HG03575 (cell line): ENCODE measurements around the gene LBP.
"Not testable (repeated sequence)": the region's sequence is repeated elsewhere in the genome, so short reads cannot be mapped to it uniquely, and the experiment has no call there.

Experiments used
- ATAC-seq: cut with Tn5 transposase; IDR thresholded peaks from one replicate; pipeline ENCODE4 v1.9.1; 2021; ENCODE audit not compliant: unreplicated experiment, insufficient number of reproducible peaks, low FRiP score; ENCODE audit errors: extremely low read depth

Gene LBP

DNA sequence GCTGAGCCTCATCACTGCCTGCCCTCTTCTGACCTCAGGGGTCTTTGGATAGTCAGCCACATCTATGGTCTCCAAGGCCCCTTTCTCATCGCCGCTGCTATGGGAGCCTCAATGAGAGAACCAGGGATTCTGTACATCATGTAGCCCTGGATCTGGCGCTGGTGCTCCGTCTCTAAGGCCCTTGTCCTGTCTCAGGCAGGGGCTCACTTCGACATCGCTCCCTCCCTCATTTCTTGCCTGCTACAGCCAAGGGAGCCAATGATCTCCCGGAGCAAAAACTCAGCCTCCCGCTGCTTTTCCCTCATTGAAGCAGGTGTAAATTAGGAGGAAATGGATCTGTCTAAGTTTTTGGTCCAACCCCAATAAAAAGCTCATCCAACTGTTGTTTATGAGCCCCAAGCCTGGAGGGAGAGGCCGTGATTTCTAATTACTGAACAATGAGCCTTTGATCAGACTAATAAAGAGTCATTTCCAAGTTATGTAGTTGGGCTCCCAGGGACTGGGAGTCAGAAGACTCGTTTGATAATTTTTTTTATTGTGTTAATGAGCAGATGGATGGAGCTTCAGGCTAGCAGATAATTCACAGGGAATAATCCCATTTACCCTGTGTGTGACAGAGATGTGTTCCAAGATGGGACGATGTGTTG, 30.9 kb downstream of the LBP start:
- ATAC-seq, result no peak

DNA sequence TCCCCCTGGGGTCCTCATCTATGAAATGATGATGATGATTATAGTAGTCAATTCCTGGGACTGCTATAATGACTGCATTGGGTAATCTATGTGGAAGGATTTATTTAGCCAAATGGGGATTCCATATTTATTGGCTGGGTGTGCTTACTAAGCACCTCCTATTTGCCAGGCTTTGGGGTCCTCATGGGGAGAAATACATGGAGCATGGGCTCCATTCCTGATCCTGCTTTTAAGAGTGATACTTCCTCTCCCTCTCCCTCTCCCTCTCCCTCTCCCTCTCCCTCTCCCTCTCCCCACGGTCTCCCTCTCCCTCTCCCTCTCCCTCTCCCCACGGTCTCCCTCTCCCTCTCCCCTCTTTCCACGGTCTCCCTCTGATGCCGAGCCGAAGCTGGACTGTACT, 31.6 kb downstream of the LBP start:
- ATAC-seq, result not testable (repeated sequence)

- no peak for ATAC-seq
Measured at GRCh38 chr20:38383147-38383546, 36.9 kb downstream of the LBP start.

- ATAC-seq, result no peak
Measured at GRCh38 chr20:38386004-38386403, 39.7 kb downstream of the LBP start.

- ATAC-seq, result no peak
Measured at GRCh38 chr20:38386851-38387250, 40.6 kb downstream of the LBP start.

GRCh38 chr20:38387953-38388352, 41.7 kb downstream of the LBP start:
- no peak for ATAC-seq

DNA sequence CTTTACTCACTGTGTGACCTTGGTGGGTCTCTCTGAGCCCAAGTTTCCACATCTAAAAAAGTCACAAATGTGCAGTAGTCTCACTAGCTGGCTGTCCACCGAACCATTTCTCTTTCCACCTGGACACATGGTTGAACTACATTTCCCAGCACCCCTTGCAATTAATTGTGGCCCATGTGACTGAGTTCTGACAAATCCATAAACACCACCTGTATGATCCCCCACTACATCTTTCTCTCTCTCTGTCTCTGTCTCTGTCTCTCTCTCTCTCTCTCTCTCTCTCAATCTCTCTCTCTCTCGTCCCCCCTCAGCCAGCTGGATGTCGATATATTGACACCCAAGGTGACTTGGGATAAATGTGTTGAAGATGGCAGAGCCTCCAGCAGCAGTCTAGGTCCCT, 46.1 kb downstream of the LBP start:
- ATAC-seq, result no peak

DNA sequence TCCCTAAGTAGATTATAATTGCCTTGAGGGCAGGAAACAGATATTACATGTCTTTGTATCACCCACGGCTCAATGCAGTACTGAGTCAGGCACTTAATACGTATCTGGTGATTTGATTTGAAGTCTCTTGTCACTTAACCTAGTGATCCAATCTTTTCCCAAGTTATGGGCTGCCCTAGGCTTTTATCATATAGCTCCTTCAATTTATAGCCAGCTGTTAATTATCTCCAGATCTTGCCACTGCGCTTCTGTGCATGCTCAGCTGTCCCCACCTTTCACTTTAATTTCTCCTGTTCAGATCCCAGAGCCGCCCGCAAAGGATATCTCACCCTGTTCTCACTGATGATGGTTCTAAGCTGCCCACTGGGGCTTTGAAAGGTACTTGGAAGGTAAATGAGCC, 47.0 kb downstream of the LBP start:
- no peak for ATAC-seq

GRCh38 chr20:38395165-38395564, 48.9 kb downstream of the LBP start:
- ATAC-seq, result no peak

- ATAC-seq, result not testable (repeated sequence)
Measured at GRCh38 chr20:38395751-38396395, 49.6 kb downstream of the LBP start.

DNA sequence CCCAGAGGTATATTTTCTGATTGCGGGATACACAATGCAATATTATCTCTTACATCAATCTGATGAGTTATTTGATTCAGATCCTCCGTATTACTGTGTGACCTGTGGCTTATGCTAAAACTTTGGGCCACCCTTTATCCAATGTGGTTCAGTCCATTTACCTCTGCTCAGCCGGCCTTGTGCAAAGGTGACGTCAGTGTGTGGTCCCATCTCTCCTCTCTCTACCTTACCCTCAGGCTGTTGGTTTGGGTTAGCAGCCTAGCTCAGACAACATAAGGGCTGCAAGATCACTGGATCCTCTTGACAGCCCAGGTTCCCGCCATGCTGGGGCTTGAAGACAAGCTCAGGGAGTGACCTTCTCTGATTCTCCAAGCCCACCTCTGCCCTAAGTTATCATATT, 55.8 kb downstream of the LBP start:
- ATAC-seq, result no peak

DNA sequence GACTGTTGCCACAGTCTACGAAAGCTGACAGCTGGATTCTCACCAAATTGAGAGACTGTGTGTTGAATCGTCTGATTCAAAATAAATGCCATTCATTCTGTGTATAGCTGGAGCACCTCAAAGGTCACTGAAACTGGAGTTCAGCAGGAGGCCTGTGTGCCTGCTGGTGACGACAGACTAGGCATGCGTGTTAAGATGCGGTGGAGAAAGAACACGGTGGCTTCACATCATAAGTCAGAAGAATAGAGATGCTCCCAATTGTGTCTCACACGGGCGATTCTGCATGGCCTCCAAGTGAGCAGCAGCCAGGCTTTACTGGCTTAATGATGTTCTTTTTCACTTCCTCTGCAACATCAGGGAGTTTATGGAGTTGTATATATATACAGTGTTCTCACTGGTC, 56.5 kb downstream of the LBP start:
- no peak for ATAC-seq

DNA sequence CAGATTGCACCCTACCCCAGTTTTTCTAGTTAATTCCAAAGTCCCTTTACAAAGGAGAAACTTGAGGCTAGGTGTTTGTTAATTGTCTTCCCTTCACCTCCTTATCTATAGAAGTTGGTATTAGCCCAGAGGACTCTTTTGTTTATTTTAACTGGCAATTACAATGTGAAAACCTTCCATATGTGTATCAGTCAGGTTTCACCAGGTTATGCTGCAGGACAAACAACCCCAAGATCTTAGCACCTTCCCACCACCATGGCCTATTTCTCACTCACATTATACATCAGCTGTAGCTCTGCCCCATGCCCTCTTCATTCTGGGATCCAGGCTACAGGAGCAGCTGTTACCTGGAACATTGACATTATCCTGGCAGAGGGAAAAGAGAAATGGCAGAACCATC, 57.7 kb downstream of the LBP start:
- no peak for ATAC-seq

DNA sequence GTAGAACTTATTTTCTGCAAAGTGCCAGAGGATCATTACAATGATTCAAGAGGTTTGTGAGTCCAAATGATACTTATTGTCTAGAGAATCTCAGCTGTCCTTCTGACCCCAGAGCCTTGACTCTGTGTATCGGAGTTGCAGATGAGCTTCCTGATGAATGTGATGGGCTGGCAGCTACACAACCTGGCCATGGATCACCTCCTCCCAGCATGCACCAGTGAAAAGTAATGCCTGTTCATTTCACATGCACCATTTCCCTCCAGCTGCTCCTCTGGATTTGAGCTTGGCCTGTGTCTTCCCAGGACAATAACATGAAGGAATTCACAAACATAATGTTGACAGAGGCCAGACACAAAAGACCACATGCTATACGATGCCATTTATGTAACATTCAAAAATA, 58.9 kb downstream of the LBP start:
- no peak for ATAC-seq

GRCh38 chr20:38406476-38406875, 60.2 kb downstream of the LBP start:
- no peak for ATAC-seq

DNA sequence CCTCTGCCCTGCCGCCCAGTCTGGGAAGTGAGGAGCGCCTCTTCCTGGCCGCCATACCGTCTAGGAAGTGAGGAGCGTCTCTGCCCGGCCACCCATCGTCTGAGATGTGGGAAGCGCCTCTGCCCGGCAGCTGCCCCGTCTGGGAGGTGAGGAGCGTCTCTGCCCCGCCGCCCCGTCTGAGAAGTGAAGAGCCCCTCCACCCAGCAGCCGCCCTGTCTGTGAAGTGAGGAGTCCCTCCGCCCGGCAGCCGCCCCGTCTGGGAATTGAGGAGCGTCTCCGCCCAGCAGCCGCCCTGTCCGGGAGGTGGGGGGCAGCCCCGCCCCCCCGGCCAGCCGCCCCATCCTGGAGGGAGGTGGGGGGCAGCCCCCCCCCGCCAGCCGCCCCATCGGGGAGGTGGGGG, 61.0 kb downstream of the LBP start:
- ATAC-seq, result no peak

DNA sequence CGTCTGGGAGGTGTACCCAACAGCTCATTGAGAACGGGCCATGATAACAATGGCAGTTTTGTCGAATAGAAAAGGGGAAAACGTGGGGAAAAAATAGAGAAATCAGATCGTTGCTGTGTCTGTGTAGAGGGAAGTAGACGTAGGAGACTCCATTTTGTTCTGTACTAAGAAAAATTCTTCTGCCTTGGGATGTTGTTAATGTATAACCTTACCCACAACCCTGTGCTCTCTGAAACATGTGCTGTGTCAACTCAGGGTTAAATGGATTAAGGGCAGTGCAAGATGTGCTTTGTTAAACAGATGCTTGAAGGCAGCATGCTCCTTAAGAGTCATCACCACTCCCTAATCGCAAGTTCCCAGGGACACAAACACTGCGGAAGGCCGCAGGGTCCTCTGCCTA, 61.5 kb downstream of the LBP start:
- not testable (repeated sequence) for ATAC-seq

GRCh38 chr20:38412877-38413577, 66.7 kb downstream of the LBP start:
- ATAC-seq, result no peak

DNA sequence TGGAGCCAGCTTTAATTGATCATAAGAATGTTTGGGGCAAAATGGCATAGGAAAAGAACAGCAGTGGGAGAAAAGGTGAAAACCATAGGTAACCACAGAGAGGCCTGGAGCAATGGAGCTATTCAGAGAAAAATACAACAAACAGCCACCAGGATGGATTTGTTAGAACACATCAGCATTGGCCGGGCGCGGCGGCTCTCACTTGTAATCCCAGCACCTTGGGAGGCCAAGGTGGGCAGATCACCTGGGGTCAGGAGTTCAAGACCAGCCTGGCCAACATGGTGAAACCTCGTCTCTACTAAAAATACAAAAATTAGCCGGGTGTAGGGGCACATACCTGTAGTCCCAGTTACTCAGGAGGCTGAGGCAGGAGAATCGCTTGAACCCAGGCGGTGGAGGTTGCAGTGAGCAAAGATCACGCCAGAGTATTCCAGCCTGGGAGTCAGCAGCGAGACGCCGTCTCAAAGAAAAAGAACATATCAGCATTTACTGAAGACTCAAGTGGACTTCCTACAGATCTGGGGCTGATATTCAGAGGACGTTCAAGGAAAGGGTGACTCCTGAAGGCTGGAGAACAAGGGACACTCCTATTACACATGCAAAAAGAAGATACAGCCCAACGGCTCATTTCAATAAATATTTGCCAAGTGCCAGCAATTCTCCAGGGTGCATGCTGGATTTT, 68.6 kb downstream of the LBP start:
- ATAC-seq, result no peak
